K562 (cell line): ENCODE measurements around the gene FAAP100. TPM values are rescaled to one million over a fixed set of nuclear protein-coding genes. Genes with fewer than 3 reads are reported as not detected.

Source experiments
- ATAC-seq: fragments of 200-7000 bp; cut with Tn5 transposase; 3 replicates; pipeline ENCODE4 v1.9.1; 2020; ENCODE audit warnings: moderate library complexity
- BruUV-seq: library from RNA; stranded (reverse); fragments of 400-500 nt; replicated peaks from 2 replicates; lab custom pipeline; 2021; lab: Mats Ljungman, UMichigan
- CTCF ChIA-PET: fragments of 300-600 bp; formaldehyde crosslinking; extraction: SDS; loops from one replicate; lab custom pipeline; 2021; ENCODE audit warnings: low intra/inter-chr PET ratio; lab: Yijun Ruan, JAX
- POLR2A ChIA-PET: fragments of 300-600, 350-650 bp; sonication (Branson Sonifier 250); formaldehyde crosslinking; extraction: SDS; loops from one replicate; lab custom pipeline; 2021; ENCODE audit warnings: antibody characterized with exemption, inconsistent platforms; lab: Yijun Ruan, JAX
- DNase-seq, 4 experiments: peaks; one replicate each; pipeline versions ENCODE4 v3.0.0 to v3.0.0-alpha.2; 2011 to 2018; ENCODE audit warnings: low spot score in 3 of 4, mixed read lengths in 3 of 4; ENCODE audit errors: extremely low read depth in 1 of 4
- FAIRE-seq: peaks from 2 replicates; lab custom pipeline; 2011; peaks lifted over from hg19 to GRCh38; lab: Jason Lieb, UNC
- H2AFZ ChIP-seq: 2 replicates; pipeline ENCODE4 v1.6.0; 2011; ENCODE audit warnings: low read depth, low read length, control low read depth, inconsistent platforms
- H3K27ac ChIP-seq: fragments of 200-600 bp; 3 replicates; pipeline ENCODE4 v1.8.0; 2011; ENCODE audit warnings: low read depth, mild to moderate bottlenecking, control low read depth, inconsistent platforms, low read length, moderate library complexity, mixed read lengths; ENCODE audit errors: extremely low read depth
- H3K27me3 ChIP-seq, 2 experiments: fragments of 300-600 bp in 1 of 2; 2 replicates in 1 of 2; 3 replicates in 1 of 2; pipeline versions ENCODE4 v1.6.0 to v1.8.0; 2011; ENCODE audit warnings: inconsistent platforms in 2 of 2, low read length in 2 of 2, mild to moderate bottlenecking in 1 of 2, mixed read lengths in 1 of 2, moderate library complexity in 1 of 2; ENCODE audit not compliant: control insufficient read depth in 2 of 2, insufficient read depth in 2 of 2
- H3K36me3 ChIP-seq: fragments of 300-600 bp; 3 replicates; pipeline ENCODE4 v1.8.0; 2011; ENCODE audit warnings: mild to moderate bottlenecking, low read length, inconsistent platforms; ENCODE audit not compliant: control insufficient read depth, insufficient read depth
- H3K4me1 ChIP-seq, 2 experiments: fragments of 200-600 bp in 1 of 2; replicated peaks in 1 of 2; 2 replicates in 1 of 2; 3 replicates in 1 of 2; pipeline versions ENCODE4 v1.5.1 to v1.8.0; 2011; ENCODE audit warnings: inconsistent platforms in 2 of 2, low read length in 2 of 2, mild to moderate bottlenecking in 1 of 2, mixed read lengths in 1 of 2, moderate library complexity in 1 of 2; ENCODE audit not compliant: control insufficient read depth in 2 of 2, insufficient read depth in 2 of 2
- H3K4me2 ChIP-seq: 2 replicates; pipeline ENCODE4 v1.6.1; 2011; ENCODE audit warnings: low read length, control low read depth, inconsistent platforms, mixed read lengths; ENCODE audit not compliant: insufficient read depth
- H3K4me3 ChIP-seq: fragments of 200-600 bp; sonication (generic), shearing (Covaris generic); 2 replicates; pipeline ENCODE4 v1.5.1; 2016; ENCODE audit warnings: control low read depth, inconsistent platforms
- H3K79me2 ChIP-seq: fragments of 200-600 bp; 3 replicates; pipeline ENCODE4 v1.8.0; 2011; ENCODE audit warnings: low read length, inconsistent platforms; ENCODE audit not compliant: control insufficient read depth, insufficient read depth
- H3K9ac ChIP-seq, 2 experiments: 2 replicates each; pipeline versions ENCODE4 v1.6.0 to v1.6.1; 2011; ENCODE audit warnings: low read depth in 2 of 2, low read length in 2 of 2, control low read depth in 1 of 2, inconsistent platforms in 1 of 2, mild to moderate bottlenecking in 1 of 2, mixed read lengths in 1 of 2; ENCODE audit not compliant: insufficient read depth in 1 of 2
- H3K9me1 ChIP-seq: one replicate; pipeline ENCODE4 v1.6.0; 2011; ENCODE audit warnings: inconsistent platforms, mild to moderate bottlenecking, low read length, moderate library complexity; ENCODE audit not compliant: control insufficient read depth, insufficient read depth
- H3K9me3 ChIP-seq: replicated peaks from 2 replicates; pipeline ENCODE4 v1.5.1; 2011; ENCODE audit warnings: low read depth, low read length, inconsistent platforms; ENCODE audit not compliant: control insufficient read depth, insufficient read depth
- H4K20me1 ChIP-seq: replicated peaks from 2 replicates; pipeline ENCODE4 v1.6.1; 2011; ENCODE audit warnings: low read length, inconsistent platforms, mixed read lengths; ENCODE audit not compliant: control insufficient read depth, insufficient read depth
- KLF6 ChIP-seq: fragments of 250-450 bp; sonication (Bioruptor Pico); IDR thresholded peaks from 2 replicates; pipeline ENCODE4 v1.4.0; 2020; ENCODE audit warnings: mild to moderate bottlenecking, moderate library complexity, borderline replicate concordance
- PATZ1 ChIP-seq: fragments of 250-450 bp; sonication (Bioruptor Pico); IDR thresholded peaks from 2 replicates; pipeline ENCODE4 v1.5.0; 2020; ENCODE audit warnings: mild to moderate bottlenecking, borderline replicate concordance
- PCBP2 ChIP-seq: fragments of 200-400 bp; formaldehyde crosslinking; IDR thresholded peaks from 2 replicates; pipeline ENCODE4 v1.6.1; 2018; ENCODE audit warnings: low read length, low read depth, mild to moderate bottlenecking, moderate library complexity; ENCODE audit not compliant: poor library complexity, severe bottlenecking
- RBBP5 ChIP-seq: fragments of 200-600 bp; sonication (generic); IDR thresholded peaks from 2 replicates; pipeline ENCODE4 v1.6.1; 2012; ENCODE audit warnings: borderline replicate concordance, mild to moderate bottlenecking, low read length, control low read depth, inconsistent platforms; ENCODE audit not compliant: insufficient read depth, poor library complexity, severe bottlenecking
- SP1 ChIP-seq: sonication (generic); formaldehyde crosslinking; IDR thresholded peaks from 2 replicates; pipeline ENCODE4 v1.8.1; 2022; ENCODE audit warnings: mild to moderate bottlenecking, missing genetic modification reagents
- TAF7 ChIP-seq: fragments of 450-650 bp; IDR thresholded peaks from 2 replicates; pipeline ENCODE4 v1.6.1; 2016; ENCODE audit warnings: missing genetic modification characterization, missing compliant biosample characterization
- TCF15 ChIP-seq: fragments of 250-450 bp; sonication (Bioruptor Pico); IDR thresholded peaks from 2 replicates; pipeline ENCODE4 v1.8.0; 2022; ENCODE audit warnings: moderate library complexity, mild to moderate bottlenecking, inconsistent platforms
- TFAP4 ChIP-seq: sonication (generic); formaldehyde crosslinking; IDR thresholded peaks from 2 replicates; pipeline ENCODE4 v1.8.0; 2022; ENCODE audit warnings: missing genetic modification reagents, mild to moderate bottlenecking, moderate library complexity, borderline replicate concordance
- TFE3 ChIP-seq: fragments of 450-650 bp; formaldehyde crosslinking; IDR thresholded peaks from 2 replicates; pipeline ENCODE4 v1.4.0; 2020; ENCODE audit warnings: mild to moderate bottlenecking, mixed read lengths
- TRIM25 ChIP-seq: fragments of 450-650 bp; IDR thresholded peaks from 2 replicates; pipeline ENCODE4 v1.7.0; 2016; ENCODE audit warnings: borderline replicate concordance
- ZNF398 ChIP-seq: fragments of 250-450 bp; sonication (Bioruptor Pico); IDR thresholded peaks from 2 replicates; pipeline ENCODE4 v1.8.0; 2021; ENCODE audit warnings: moderate library complexity, mild to moderate bottlenecking, inconsistent platforms
- ZNF436 ChIP-seq: fragments of 250-450, 450-650 bp; sonication (Bioruptor Pico); formaldehyde crosslinking; IDR thresholded peaks from 2 replicates; pipeline ENCODE4 v1.7.0; 2020; ENCODE audit warnings: mild to moderate bottlenecking
- ZNF785 ChIP-seq: fragments of 250-450 bp; sonication (Bioruptor Pico); IDR thresholded peaks from 2 replicates; pipeline ENCODE4 v1.4.0; 2020; ENCODE audit warnings: mild to moderate bottlenecking
- WGBS: fragments of 100-300 bp; shearing (Covaris generic); methylation state at CpG from one replicate; pipeline ENCODE4 v1.1.6; 2016; ENCODE audit warnings: low coverage, mixed read lengths; ENCODE audit not compliant: insufficient coverage; ENCODE audit errors: missing lambda C conversion rate; 5-methylcytosine and 5-hydroxymethylcytosine counted together
- in situ Hi-C: fragments of 300-500 bp; cut with MboI; formaldehyde crosslinking; loops from 4 replicates; pipeline ENCODE4 v1.15.0; 2018; ENCODE audit warnings: inconsistent platforms, mixed read lengths
- intact Hi-C: fragments of 100-400 bp; cut with micrococcal nuclease; formaldehyde crosslinking; loops from 2 replicates; pipeline ENCODE4 v1.14.2; 2022
- polyA plus RNA-seq, 8 experiments: library from polyadenylated mRNA; depleted of rRNA in 4 of 8; stranded (reverse) in 5 of 8; unstranded in 3 of 8; fragments of >200 nt; fragmentation: Nextera tagmentation in 2 of 8; fragmentation: Illumina TruSeq in 1 of 8; extraction: Ambion mirVana in 2 of 8; extraction: Trizol in 1 of 8; gene quantifications; 2 replicates each; pipeline versions ENCODE4 v1.2.1 to v1.2.3, GENCODE V29; 2011 to 2014; ENCODE audit warnings: inconsistent platforms in 1 of 8, missing spikeins in 1 of 8
- total RNA-seq, 7 experiments: library from RNA; depleted of rRNA in 6 of 7; stranded (reverse); fragments of >200 nt in 6 of 7; fragmentation: Illumina TruSeq in 2 of 7; extraction: Trizol in 2 of 7; gene quantifications; 2 replicates each; pipeline versions ENCODE4 v1.2.1 to v1.2.3, GENCODE V29; 2011 to 2021; ENCODE audit warnings: low replicate concordance in 1 of 7

FAAP100 gene
- total and polyA plus RNA-seq, 9 of the 15 experiments (the other 6 are each of a cell fraction or from before 2014, with no cell fraction given) = 0.31 to 51.2 (median 12.6) TPM

- FAIRE-seq = no peak
- Histone ChIP-seq H3K4me1 (peaks cover 0 to 58% of the 10 kb centered on the region in 2 experiments; a peak in 2 of 5 replicates), H3K9me1 (no peaks in the 10 kb centered on the region), H3K4me2 (no peak overlapping the region), H3K36me3 (no peaks in the 10 kb centered on the region), H2AFZ (no peak overlapping the region), H3K9ac (no peak overlapping the region; a peak in 1 of 4 replicates), H4K20me1 (no peaks in the 10 kb centered on the region), H3K27me3 (peaks cover 0 to 38% of the 10 kb centered on the region in 2 experiments; a peak in 3 of 5 replicates), H3K79me2 (no peaks in the 10 kb centered on the region), H3K27ac (no peak overlapping the region), H3K9me3 (0 out of 2 replicates have a peak, but pooled peaks cover 2% of the 10 kb centered on the region), H3K4me3 (no peak overlapping the region)
- BruUV-seq = no TSS peak
- ATAC-seq = no peak
- WGBS = 25% methylated on average over 18 of the region's 20 CpGs
- intact Hi-C loops (no loop called here), in situ Hi-C loops (no loop called here)
- ChIA-PET CTCF (no interaction called here), POLR2A (no interaction called here)
- no peak for DNase-seq
- TF ChIP-seq ZNF785 (CRISPR knock-in tag) (no peak), PCBP2 (no peak), TFE3 (CRISPR knock-in tag) (no peak), ZNF398 (no peak), TCF15 (CRISPR knock-in tag) (no peak), TFAP4 (CRISPR knock-in tag) (0 out of 2 replicates have a peak, but pooled peaks have one; percentile 21), ZNF436 (CRISPR knock-in tag) (no peak), PATZ1 (CRISPR knock-in tag) (no peak), KLF6 (CRISPR knock-in tag) (no peak), RBBP5 (no peak), TRIM25 (no peak), TAF7 (no peak), SP1 (CRISPR knock-in tag) (no peak)
Observed at GRCh38 chr17:81528384-81528650, 23.8 kb downstream of the FAAP100 start.
